HG02885 (cell line): Measurements from ENCODE around the gene FRMD6.
"Not testable (repeated sequence)": the region's sequence is repeated elsewhere in the genome, so short reads cannot be mapped to it uniquely, and the experiment has no call there.

Experiments
- ATAC-seq: cut with Tn5 transposase; IDR thresholded peaks from one replicate; pipeline ENCODE4 v1.9.1; 2021; ENCODE audit warnings: mild to moderate bottlenecking; ENCODE audit not compliant: unreplicated experiment, poor library complexity

The FRMD6 gene

DNA sequence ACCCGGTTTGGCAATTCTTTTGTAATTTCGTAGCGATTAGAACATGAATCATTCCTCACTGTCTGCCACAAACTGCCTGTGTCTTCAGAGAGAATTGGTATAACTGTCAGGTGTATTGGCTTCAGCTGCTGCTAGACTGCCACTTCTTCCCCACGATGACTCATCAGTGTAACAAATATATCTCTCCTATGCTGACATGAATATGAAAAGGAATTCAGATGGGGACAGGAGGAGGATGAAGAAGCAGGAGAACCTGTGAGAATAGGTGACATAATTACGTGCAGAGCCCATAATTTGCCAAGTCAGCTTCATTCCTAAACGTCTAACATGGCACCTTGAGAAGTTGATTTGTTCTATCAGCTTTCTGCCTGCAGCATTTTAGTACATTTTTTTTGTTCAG lies 64.9 kb downstream of the FRMD6 start:
- no peak for ATAC-seq

DNA sequence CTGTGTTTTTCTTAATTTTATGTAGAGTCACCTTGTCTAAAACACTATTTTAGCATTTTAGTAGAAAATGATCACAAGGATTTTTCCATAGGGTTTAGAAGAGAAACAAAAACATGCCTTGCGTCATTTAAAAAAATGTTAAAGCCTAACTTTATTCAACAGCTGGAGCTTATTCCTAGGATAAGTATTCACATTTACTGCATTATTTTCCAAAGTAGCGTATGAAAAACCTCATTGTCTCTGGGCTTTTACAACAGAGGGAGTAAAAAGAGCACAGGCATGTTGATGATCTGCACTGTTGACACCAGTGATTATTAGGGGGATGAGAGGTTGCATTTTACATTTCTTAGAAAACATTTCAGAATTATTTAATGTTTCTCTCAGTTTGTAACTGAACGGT lies 66.1 kb downstream of the FRMD6 start:
- no peak for ATAC-seq

DNA sequence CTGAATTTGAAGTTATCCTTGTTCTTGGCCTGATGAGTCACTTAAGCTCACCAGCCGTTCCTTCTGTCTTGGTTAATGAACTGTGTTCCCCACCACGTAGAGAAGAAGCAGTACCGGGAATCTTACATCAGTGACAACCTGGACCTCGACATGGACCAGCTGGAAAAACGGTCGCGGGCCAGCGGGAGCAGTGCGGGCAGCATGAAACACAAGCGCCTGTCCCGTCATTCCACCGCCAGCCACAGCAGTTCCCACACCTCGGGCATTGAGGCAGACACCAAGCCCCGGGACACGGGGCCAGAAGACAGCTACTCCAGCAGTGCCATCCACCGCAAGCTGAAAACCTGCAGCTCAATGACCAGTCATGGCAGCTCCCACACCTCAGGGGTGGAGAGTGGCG lies 68.2 kb downstream of the FRMD6 start:
- no peak for ATAC-seq

DNA sequence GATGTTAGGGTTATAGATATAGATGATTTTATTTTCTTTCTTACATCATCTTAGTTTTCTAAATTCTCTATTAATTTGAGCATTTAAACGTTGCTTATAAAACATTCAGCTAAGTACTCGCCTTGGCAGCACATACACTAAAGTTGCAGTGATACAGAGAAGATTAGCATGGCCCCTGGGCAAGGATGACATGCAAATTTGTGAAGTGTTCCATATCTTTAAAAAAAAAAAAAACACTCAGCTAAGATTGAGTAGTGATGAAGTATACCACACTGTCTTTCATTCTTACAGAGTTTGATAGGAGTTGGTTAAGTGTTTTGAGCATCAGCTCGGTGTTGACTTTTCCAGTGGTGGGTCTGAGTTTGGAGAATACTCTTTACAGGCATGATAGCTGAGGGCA lies 72.3 kb downstream of the FRMD6 start:
- no peak for ATAC-seq

DNA sequence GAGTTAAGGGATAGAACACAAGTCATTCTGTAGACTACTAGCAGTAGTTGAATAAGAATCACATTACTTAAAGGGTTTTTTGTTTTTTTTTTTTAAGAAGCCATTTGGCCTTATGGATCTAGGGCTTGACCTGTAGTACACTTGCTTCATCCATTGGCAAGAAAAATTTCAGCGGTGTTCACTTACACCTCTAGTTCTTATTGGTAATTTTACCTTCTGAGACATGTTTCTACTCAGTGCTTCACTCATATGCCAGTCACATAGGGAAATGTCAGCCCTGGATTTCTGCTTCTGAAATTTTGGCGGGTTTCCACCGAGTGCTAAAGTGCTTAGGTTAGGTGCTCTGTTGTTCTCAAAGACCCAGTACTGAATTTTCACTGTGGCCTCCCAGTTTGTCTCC lies 72.9 kb downstream of the FRMD6 start:
- no peak for ATAC-seq

DNA sequence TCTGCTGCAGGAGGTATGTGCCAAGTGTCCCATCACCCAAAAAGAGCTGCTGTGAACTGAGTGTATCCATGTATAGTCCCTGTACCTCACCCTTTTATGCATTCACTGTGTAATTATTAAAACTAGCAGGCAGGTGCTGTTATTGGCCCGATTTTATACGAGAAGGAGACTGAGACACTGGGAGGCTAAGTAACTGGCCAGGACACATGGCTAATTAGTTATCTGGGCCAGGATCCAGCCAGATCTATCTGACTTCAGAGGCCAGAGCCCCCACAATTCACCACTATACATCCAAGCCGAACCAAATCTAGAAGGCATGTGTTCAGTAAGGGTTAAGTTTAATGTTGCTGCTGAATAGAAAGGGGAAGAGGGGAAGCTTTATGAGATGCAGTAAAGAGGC lies 73.4 kb downstream of the FRMD6 start:
- no peak for ATAC-seq

DNA sequence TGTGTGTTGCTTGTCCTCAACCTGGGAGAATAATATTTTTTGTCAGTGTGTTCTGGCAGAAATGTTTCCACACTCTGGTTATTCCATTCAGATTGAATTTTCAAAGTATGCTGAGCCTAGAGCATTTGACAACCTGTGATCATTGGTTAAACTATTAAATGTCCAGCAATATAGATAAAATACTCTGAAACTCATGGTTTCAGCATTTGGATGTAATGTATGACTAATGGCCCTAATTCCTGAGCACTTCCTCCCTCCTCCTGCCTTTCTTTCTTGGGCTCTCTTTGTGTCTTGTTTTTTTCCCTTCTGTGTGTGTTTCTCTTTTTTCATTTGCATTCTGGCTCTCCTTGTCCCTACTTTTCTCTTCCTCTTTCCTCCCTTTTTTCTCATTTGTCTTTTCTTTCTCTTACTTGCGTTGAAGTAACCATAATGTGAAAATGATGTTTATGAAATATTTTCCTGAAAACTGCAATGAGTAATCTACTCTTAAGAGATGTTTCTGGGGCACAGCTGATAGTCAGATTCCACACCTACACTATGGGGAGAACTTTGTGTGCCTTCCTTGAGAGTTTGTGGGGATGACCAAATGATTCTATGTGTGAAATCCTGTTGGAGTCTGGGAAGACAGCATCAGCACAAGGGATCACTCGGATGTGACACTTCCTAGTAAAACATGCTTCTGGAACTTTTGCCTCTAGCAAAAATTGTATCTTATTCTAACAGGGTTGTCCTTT lies 74.6 kb downstream of the FRMD6 start:
- ATAC-seq: no peak

DNA sequence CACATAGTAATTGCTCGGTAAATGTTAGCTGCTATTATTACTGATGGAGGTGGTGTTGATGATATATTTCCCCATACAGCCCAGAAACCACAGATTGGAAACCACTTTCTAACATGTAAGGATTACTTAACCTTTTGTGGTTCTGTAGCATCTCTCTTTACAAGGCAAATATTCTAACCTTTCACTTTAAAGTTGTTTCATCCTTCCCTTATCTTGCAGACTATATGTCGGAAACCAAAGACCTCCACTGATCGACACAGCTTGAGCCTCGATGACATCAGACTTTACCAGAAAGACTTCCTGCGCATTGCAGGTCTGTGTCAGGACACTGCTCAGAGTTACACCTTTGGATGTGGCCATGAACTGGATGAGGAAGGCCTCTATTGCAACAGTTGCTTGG lies 75.8 kb downstream of the FRMD6 start:
- ATAC-seq: no peak

DNA sequence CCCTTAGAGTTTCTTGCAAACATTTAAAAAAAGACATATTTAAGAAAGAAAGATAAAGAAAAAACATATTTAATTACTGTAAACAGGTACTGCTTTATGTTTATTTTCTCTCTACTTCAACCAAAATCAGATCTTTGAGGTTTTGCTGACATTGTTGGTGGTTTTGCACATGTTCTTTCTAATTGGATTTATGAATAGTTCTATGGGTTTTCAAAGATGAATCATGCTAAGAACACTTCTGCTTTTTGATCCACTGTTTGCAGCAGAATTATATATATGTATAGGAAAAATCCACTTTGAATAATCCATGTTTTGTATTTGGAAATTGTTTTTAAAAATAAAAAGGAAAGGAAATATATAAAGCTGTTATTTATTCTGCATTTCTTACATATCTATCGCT lies 78.4 kb downstream of the FRMD6 start:
- no peak for ATAC-seq

DNA sequence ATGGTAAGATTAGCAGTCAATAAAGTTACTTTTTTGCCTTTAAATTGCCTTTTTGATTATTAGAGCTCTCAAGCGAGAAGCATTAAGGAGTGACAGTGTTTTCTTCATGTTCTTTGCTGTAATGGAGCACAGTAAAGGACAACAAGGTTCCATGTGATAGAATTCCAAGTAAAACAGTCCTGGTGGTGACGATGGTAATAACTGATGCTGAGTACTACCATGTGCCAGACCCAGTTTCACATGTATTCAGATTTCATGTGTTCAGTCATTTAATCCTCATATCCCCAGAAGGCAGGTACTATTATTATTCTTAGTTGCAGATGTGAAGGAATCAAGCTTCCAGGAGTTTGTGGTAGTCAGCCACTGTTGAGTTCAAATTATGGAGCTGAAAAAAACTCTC lies 79.0 kb downstream of the FRMD6 start:
- no peak for ATAC-seq

DNA sequence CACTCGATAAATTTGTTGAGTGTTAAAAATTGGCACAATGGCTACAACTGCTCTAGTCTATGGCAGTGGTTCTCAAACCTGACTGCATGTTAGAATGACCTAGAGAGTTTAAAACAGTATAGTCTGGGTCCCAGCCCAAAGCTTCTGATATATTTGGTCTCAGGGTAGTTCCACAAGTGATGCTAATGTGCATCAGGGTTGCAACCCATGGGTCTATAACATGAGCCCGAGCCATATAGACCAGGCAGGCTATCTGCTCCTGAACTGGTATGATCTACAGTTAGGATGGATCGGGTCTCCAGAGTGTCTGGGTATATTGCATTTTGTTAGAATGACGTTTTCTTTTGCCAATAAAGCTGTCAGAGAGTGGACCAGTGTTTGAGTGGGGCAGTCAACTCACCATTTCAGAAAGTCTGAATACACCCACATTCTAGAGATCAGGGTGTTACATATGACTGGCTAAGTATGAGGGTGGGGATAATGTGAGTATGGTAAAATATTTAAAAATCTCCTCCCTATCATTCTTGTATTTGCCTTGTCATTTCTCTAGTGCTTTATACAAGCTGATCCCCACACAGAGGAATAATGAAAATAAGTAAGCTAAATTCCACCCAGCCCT lies 80.9 kb downstream of the FRMD6 start:
- no peak for ATAC-seq

DNA sequence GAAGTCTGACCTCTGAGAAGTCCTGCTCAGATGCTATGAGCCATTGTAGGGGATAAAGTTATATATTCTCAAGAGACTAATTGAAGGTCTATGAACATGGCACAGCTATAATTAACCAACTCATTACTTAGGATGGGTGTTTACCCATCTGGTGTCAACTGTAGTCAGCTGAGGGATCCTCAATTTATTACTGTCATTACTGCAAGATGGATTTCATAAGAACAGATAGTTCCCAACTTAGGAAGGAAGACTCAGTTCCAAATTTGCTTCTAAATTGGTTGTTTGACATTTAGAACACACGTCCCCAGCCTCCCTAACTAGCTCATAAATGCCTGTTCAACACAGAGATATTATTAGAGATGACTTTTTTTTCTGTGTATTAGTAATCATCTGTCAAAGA lies 81.4 kb downstream of the FRMD6 start:
- ATAC-seq: no peak

DNA sequence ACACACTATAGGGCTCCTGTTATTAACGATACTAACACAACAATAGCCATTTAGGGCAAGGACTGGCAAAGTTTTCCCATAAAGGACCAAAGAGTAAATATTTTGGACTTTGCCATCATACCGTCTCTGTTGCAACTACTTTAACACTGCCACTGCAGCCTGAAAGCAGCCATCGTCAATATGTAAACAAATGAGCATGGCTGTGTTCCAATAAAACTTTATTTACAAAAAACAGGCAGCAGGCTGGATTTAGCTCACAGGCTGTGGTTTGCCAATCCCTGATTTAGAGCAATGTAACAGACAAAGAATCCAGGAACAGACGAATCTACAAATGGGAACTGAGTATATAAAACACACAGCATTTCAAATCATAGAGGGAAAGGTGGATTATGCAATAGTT lies 84.1 kb downstream of the FRMD6 start:
- ATAC-seq: no peak

DNA sequence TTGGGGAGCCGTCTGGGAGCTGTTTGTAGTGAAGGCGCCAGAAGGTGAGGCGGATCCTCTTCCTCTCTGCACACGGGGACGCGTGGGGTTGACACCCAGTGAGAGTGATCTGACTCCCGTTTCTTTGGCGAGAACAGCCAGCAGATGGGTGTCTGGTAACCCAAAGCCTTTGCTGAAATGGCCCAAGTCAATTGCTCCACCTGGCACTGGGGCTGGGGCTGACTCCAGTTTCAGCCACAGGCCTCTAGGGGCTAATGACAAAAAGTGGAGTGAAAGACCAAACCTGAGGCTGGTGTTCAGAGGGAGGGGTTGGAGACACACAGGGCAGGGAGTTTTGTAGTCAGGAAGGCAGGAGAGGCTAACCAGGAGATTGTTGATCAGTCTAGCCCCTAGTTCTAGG lies 87.0 kb downstream of the FRMD6 start:
- ATAC-seq: peak; percentile 86

DNA sequence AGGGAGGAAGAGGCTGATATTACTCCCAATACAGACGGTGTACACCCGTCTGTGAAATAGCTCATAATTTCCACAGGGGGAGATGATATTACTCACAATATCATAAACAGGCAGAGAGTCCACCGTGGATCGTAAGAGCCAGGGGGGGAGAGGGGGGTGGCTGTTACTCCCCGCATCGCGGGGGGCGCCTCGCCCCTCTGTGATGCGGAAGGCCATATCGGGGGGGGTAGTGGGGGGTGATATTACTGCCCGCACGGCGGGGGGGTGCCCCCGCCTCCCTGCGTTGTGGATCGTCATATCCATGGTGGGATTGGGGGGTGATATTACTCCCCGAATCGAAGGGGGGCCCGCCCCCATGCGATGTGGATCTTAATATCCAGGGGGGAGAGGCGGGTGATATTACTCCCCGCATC lies 91.9 kb downstream of the FRMD6 start:
- ATAC-seq: no peak

DNA sequence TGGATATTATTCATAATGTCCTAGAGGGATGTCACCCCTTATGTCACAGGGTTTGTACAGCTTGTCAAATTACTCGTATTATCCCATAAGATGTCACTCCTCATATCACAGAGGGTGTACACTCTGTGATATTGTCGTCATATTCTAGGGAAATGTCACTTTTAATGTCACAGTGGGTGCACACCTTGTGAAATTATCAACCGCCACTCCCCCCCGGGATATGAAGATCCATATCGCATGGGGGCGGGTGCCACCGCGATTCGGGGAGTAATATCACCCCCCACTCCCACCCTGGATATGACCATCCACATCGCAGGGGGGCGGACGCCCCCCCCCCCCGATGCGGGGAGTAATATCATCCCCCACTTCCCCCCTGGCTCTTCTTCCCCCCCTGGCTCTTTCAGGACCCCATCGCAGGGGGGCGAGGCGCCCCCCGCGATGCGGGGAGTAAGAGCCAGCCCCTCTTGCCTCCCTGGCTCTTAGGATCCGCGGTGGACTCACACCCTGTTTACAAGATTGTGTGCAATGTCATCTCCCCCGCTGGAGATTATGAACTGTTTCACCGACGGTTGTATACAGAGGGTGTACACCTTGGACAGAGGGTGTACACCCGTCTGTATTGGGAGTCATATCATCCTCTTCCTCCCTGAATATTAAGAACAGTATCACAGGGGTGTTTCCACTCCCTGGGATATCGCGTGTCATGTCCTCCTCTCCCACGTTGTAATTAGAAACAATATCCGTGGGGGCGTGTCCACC lies 92.8 kb downstream of the FRMD6 start:
- no peak for ATAC-seq

DNA sequence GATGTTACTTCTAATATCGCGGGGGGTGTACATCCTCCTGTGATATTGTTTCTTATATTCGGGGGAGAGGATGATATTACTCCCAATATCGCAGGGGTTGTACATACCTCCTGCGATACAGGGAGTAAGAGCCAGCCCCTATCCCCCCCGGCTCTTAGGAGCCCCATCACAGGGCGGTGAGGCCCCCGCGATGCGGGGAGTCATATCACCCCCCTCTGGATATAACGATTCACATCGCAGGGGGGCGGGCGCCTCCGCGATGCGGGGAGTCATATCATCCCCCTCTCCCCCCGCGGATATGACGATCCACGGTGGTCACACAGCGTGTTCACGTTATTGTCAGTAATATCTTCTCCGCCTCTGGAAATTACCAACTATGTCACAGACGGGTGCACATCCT lies 95.1 kb downstream of the FRMD6 start:
- not testable (repeated sequence) for ATAC-seq

DNA sequence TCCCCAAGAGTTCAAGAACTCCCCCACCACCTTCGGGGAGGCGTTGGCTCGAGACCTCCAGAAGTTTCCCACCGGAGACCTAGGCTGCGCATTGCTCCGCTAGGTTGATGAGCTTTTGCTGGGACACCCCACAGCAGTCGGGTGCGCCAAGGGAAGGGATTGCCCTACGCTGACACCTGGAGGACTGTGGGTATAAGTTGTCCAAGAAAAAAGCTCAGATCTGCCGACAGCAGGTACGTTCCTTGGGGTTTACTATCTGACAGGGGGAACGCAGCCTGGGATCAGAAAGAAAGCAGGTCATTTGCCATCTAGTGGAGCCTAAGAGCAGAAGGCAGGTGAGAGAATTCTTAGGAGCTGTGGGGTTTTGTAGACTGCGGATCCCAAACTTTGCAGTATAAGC lies 98.8 kb downstream of the FRMD6 start:
- no peak for ATAC-seq

DNA sequence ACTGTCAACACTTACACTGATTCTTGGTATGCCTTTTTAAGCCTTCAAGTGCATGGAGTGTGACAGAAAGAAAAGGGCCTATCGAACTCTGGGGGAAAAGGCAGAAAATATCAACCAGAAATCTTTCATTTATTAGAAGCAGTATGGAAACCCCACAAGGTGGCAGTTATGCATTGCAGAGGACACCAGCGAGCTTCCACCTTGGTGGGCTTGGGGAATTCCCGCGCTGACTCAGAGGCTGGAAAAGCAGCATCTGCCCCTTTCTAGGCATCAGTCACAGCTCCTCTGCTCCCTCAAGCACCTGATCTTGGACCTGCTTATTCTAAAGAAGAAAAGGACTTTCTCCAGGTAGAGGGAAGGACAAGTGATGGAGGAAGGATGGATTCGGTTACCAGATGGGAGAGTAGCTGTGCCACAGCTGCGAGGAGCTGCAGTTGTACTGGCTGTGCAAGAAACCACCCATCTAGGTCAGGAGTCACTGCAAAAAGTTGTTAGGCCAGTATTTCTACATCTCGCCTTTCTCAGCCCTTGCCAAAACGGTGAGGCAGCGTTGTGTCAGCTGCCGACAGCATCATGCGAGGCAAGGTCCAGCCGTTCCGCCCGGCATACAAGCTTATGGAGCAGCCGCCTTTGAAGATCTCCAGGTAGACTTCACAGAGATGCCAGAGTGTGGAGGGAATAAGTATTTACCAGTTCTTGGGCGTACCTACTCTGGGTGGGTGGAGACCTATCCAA lies 100.1 kb downstream of the FRMD6 start:
- not testable (repeated sequence) for ATAC-seq

DNA sequence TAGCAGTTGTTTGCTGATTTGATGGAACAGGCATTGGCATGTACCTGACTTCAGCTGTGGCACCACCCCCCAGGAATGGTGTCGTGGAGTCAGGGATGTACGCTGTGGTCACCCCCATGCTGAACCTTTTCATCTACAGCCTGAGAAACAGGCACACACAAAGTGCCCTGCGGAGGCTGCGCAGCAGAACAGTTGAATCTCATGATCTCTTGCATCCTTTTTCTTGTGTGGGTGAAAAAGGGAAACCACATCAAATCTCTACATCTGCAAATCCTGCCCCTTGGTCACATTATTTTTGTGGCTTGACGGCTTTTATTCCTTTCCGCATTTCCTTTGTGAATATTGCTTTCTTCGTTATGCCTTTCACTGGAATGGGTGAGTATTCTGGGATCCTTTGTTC lies 106.0 kb downstream of the FRMD6 start:
- ATAC-seq: not testable (repeated sequence)

DNA sequence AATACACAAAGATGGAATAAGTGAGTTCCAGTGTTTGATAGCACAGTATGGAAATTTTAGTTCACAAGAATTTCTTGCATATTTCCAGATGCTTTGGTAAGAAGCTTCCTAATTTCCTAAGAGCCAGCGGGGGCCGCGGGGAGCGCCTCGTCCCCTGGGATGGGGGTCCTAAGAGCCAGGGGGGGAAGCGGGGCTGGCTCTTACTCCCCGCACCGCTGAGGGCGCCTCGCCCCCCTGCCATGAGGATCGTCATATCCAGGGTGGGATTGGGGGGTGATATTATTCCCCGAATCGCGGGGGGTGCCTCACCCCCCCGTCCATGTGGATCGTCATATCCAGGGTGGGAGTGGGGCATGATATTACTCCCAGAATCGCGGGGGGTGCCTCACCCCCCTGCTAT lies 108.2 kb downstream of the FRMD6 start:
- ATAC-seq: no peak
